Measurements from ENCODE around the gene SFXN5. TPM values are rescaled to one million over a fixed set of nuclear protein-coding genes. Genes with fewer than 3 reads are reported as not detected.

SFXN5 gene
- total RNA-seq, 1 experiment from 2014 or later: 6.0 TPM

DNA sequence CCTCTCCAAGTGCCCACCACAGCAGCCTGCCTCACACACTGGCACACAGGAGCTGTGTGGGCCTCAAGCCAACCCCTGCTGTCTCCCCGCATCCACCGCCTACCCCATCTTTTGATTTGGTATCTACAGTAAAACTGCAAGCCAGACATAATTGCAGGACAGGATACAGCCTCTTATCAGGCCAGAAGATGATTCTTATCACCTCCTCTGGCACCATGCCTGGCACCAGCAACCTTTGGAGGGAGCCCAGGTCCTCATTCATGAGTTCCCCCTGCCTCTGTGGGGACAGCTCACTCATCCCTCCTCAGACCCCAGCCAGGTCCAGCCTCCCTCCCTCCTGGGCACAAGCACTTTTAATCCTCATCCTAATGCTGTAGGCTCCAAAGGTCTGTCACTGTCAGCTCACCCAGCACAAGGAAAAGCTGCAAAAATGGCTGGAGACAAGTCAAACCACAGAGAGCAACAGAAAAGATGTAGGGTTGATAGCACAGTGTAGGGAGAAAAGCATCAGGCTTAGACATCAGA lies 31.6 kb upstream of the SFXN5 start:
- no peak for DNase-seq (ENCODE audit: unreplicated experiment)
- POLR2A ChIA-PET: interaction anchor here (0.6 kb wide), 1 partner anchor 192 kb away, joined by 4 read pairs; no protein-coding TSS in a partner anchor
- Mint-ChIP-seq H3K4me3 (ENCODE audit: unreplicated experiment) (no peak overlapping the region), H3K27ac (ENCODE audit: low read depth, unreplicated experiment) (no peak overlapping the region), H3K27me3 (ENCODE audit: insufficient read depth, unreplicated experiment) (no peaks in the 10 kb centered on the region), H3K36me3 (ENCODE audit: insufficient read depth, unreplicated experiment) (peaks cover 34% of the 10 kb centered on the region), H3K9me3 (ENCODE audit: unreplicated experiment) (no peaks in the 10 kb centered on the region), H3K4me1 (ENCODE audit: insufficient read depth, unreplicated experiment) (peaks cover 25% of the 10 kb centered on the region)
- intact Hi-C loops (cut with micrococcal nuclease): no loop called here
- CTCF ChIA-PET: no interaction called here
- BruUV-seq (replicated peaks): no TSS peak
- TF ChIP-seq, protein P1, sequence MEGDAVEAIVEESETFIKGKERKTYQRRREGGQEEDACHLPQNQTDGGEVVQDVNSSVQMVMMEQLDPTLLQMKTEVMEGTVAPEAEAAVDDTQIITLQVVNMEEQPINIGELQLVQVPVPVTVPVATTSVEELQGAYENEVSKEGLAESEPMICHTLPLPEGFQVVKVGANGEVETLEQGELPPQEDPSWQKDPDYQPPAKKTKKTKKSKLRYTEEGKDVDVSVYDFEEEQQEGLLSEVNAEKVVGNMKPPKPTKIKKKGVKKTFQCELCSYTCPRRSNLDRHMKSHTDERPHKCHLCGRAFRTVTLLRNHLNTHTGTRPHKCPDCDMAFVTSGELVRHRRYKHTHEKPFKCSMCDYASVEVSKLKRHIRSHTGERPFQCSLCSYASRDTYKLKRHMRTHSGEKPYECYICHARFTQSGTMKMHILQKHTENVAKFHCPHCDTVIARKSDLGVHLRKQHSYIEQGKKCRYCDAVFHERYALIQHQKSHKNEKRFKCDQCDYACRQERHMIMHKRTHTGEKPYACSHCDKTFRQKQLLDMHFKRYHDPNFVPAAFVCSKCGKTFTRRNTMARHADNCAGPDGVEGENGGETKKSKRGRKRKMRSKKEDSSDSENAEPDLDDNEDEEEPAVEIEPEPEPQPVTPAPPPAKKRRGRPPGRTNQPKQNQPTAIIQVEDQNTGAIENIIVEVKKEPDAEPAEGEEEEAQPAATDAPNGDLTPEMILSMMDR (IDR thresholded peaks at IDR 0.05; ENCODE audit: unreplicated experiment): no peak

GRCh38 chr2:73101626-73102256 lies 30.2 kb upstream of the SFXN5 start:
- CTCF ChIA-PET: interaction anchor here (0.7 kb wide), 1 partner anchor 9 kb away, joined by 3 read pairs; no protein-coding TSS in a partner anchor
- Mint-ChIP-seq H3K9me3 (ENCODE audit: unreplicated experiment) (no peaks in the 10 kb centered on the region), H3K4me1 (ENCODE audit: insufficient read depth, unreplicated experiment) (peaks cover 21% of the 10 kb centered on the region), H3K4me3 (ENCODE audit: unreplicated experiment) (no peak overlapping the region), H3K27me3 (ENCODE audit: insufficient read depth, unreplicated experiment) (no peaks in the 10 kb centered on the region), H3K27ac (ENCODE audit: low read depth, unreplicated experiment) (no peak overlapping the region), H3K36me3 (ENCODE audit: insufficient read depth, unreplicated experiment) (peaks cover 34% of the 10 kb centered on the region)
- TF ChIP-seq, protein P1 (IDR thresholded peaks at IDR 0.05; ENCODE audit: unreplicated experiment): no peak
- BruUV-seq (replicated peaks): no TSS peak
- intact Hi-C loops (cut with micrococcal nuclease): no loop called here
- DNase-seq (ENCODE audit: unreplicated experiment): no peak
- POLR2A ChIA-PET: no interaction called here

DNA sequence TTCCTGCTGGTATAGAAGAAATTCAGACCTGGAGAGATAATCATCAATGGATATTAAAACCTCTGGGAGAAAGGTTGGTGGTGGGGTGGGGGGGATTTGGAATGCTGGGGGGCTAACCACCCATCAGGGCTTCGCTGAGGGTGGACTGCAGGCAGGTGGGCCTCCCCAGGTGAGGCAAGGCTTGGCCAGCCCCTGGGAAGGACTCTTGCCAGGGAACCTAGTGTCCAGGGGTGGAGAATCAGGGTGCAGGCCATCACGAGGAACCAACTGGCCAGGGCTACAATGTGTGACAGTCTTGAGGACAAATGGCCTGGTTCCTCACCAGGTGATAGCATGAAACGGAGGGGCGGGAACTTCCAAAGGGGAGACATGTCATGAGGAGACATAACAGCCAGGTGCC lies 29.4 kb upstream of the SFXN5 start:
- peaks cover 34% of the 10 kb centered on the region for H3K36me3 Mint-ChIP-seq (ENCODE audit: insufficient read depth, unreplicated experiment)
- ChIA-PET POLR2A (no interaction called here), CTCF (interaction anchor here (0.6 to 2.3 kb wide), 2 partner anchors 63 to 329 kb away, joined by 7 to 11 read pairs; no protein-coding TSS in a partner anchor)
- H3K9me3 Mint-ChIP-seq (ENCODE audit: unreplicated experiment): no peaks in the 10 kb centered on the region
- TF ChIP-seq, protein P1 (IDR thresholded peaks at IDR 0.05; ENCODE audit: unreplicated experiment): no peak
- H3K4me3 Mint-ChIP-seq (ENCODE audit: unreplicated experiment): no peak overlapping the region
- BruUV-seq (replicated peaks): no TSS peak
- H3K27ac Mint-ChIP-seq (ENCODE audit: low read depth, unreplicated experiment): no peak overlapping the region
- DNase-seq (ENCODE audit: unreplicated experiment): no peak
- H3K4me1 Mint-ChIP-seq (ENCODE audit: insufficient read depth, unreplicated experiment): peaks cover 24% of the 10 kb centered on the region
- no peaks in the 10 kb centered on the region for H3K27me3 Mint-ChIP-seq (ENCODE audit: insufficient read depth, unreplicated experiment)
- intact Hi-C loops (cut with micrococcal nuclease): no loop called here

DNA sequence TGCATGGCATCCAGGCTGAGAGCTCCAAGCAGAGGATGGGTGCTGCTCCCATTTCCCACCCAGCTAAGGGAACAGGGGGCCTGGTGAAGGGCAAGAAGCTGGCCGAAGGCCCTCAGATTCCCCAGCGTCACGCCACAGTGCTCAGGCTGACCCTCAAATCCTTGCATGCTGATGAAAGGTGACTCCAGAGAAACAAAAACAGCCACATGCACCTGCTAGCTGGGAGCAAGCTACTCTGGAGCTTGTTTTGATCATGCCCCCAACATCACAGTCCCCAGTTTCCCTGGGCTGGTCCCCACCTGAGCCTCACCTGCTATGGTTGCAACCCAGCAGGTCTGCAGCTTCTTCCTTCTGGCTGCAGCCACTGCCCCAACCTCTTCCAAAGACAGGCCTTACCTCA lies 28.0 kb upstream of the SFXN5 start:
- H3K9me3 Mint-ChIP-seq (ENCODE audit: unreplicated experiment): no peaks in the 10 kb centered on the region
- H3K36me3 Mint-ChIP-seq (ENCODE audit: insufficient read depth, unreplicated experiment): peaks cover 28% of the 10 kb centered on the region
- no peak for DNase-seq (ENCODE audit: unreplicated experiment)
- TF ChIP-seq, protein P1 (IDR thresholded peaks at IDR 0.05; ENCODE audit: unreplicated experiment): no peak
- intact Hi-C loops (cut with micrococcal nuclease): no loop called here
- POLR2A ChIA-PET: interaction anchor here (1.3 kb wide), 1 partner anchor 12 kb away, joined by 6 read pairs; no protein-coding TSS in a partner anchor
- CTCF ChIA-PET: interaction anchor here (0.5 to 2.3 kb wide), 6 partner anchors 14 to 1347 kb away, joined by 3 to 11 read pairs (median 6); no protein-coding TSS in a partner anchor
- no peak overlapping the region for H3K27ac Mint-ChIP-seq (ENCODE audit: low read depth, unreplicated experiment)
- H3K4me3 Mint-ChIP-seq (ENCODE audit: unreplicated experiment): no peak overlapping the region
- peaks cover 13% of the 10 kb centered on the region for H3K4me1 Mint-ChIP-seq (ENCODE audit: insufficient read depth, unreplicated experiment)
- BruUV-seq (replicated peaks): no TSS peak
- H3K27me3 Mint-ChIP-seq (ENCODE audit: insufficient read depth, unreplicated experiment): no peaks in the 10 kb centered on the region

All from MCF 10A (cell line).